ENCODE results near the gene SGMS1.

- no peak for TF ChIP-seq POLR2AphosphoS5 (IDR thresholded peaks at IDR 0.05; ENCODE audit: low read depth, low read length)
- no peak for TF ChIP-seq POLR2A (IDR thresholded peaks at IDR 0.05; ENCODE audit: low read depth, low read length)
Measured at GRCh38 chr10:50373821-50374501, 249.8 kb downstream of the SGMS1 start.
